ENCODE data around the gene SLCO2B1.

The SLCO2B1 gene

GRCh38 chr11:75194147-75194546, 43.2 kb downstream of the SLCO2B1 start:
- H2AFZ ChIP-seq = no peak overlapping the region
- no peaks in the 10 kb centered on the region for H3K79me2 ChIP-seq
- H3K4me2 ChIP-seq (ENCODE audit: low read length) = no peak overlapping the region
- no peaks in the 10 kb centered on the region for H3K9me3 ChIP-seq (ENCODE audit: control insufficient read depth, low read length)
- TF ChIP-seq CTCF (IDR thresholded peaks at IDR 0.05) = no peak
- H3K36me3 ChIP-seq (ENCODE audit: control insufficient read depth, insufficient read depth, low read length) = no peaks in the 10 kb centered on the region
- H3K4me1 ChIP-seq = no peaks in the 10 kb centered on the region
- H3K27ac ChIP-seq = no peak overlapping the region
- no peak overlapping the region for H3K4me3 ChIP-seq (ENCODE audit: low read depth, low read length)
- no peak overlapping the region for H3K9ac ChIP-seq
- H3K27me3 ChIP-seq (ENCODE audit: control insufficient read depth, insufficient read depth, low read length) = no peaks in the 10 kb centered on the region

- H3K9ac ChIP-seq = no peak overlapping the region
- no peak overlapping the region for H3K4me2 ChIP-seq (ENCODE audit: low read length)
- no peak overlapping the region for H3K4me3 ChIP-seq (ENCODE audit: low read depth, low read length)
- no peaks in the 10 kb centered on the region for H3K4me1 ChIP-seq
- H3K36me3 ChIP-seq (ENCODE audit: control insufficient read depth, insufficient read depth, low read length) = no peaks in the 10 kb centered on the region
- H3K27ac ChIP-seq = no peak overlapping the region
- H3K79me2 ChIP-seq = no peaks in the 10 kb centered on the region
- H3K27me3 ChIP-seq (ENCODE audit: control insufficient read depth, insufficient read depth, low read length) = no peaks in the 10 kb centered on the region
- no peak overlapping the region for H2AFZ ChIP-seq
- TF ChIP-seq CTCF (IDR thresholded peaks at IDR 0.05) = no peak
- no peaks in the 10 kb centered on the region for H3K9me3 ChIP-seq (ENCODE audit: control insufficient read depth, low read length)
These were observed 44.5 kb downstream of the SLCO2B1 start for GRCh38 chr11:75195167-75195962.

GRCh38 chr11:75196426-75196825, 45.5 kb downstream of the SLCO2B1 start:
- Histone ChIP-seq H3K27ac (no peak overlapping the region), H3K36me3 (ENCODE audit: control insufficient read depth, insufficient read depth, low read length) (no peaks in the 10 kb centered on the region), H3K9me3 (ENCODE audit: control insufficient read depth, low read length) (no peaks in the 10 kb centered on the region), H3K79me2 (no peaks in the 10 kb centered on the region), H3K4me2 (ENCODE audit: low read length) (no peak overlapping the region), H2AFZ (no peak overlapping the region), H3K4me1 (no peaks in the 10 kb centered on the region), H3K27me3 (ENCODE audit: control insufficient read depth, insufficient read depth, low read length) (no peaks in the 10 kb centered on the region), H3K4me3 (ENCODE audit: low read depth, low read length) (no peak overlapping the region), H3K9ac (no peak overlapping the region)
- no peak for TF ChIP-seq CTCF (IDR thresholded peaks at IDR 0.05)

- no peaks in the 10 kb centered on the region for H3K4me1 ChIP-seq
- H3K27ac ChIP-seq = no peak overlapping the region
- H3K79me2 ChIP-seq = no peaks in the 10 kb centered on the region
- no peaks in the 10 kb centered on the region for H3K36me3 ChIP-seq (ENCODE audit: control insufficient read depth, insufficient read depth, low read length)
- no peak overlapping the region for H3K9ac ChIP-seq
- no peak overlapping the region for H3K4me3 ChIP-seq (ENCODE audit: low read depth, low read length)
- H2AFZ ChIP-seq = no peak overlapping the region
- H3K4me2 ChIP-seq (ENCODE audit: low read length) = no peak overlapping the region
- no peaks in the 10 kb centered on the region for H3K27me3 ChIP-seq (ENCODE audit: control insufficient read depth, insufficient read depth, low read length)
- no peak for TF ChIP-seq CTCF (IDR thresholded peaks at IDR 0.05)
- no peaks in the 10 kb centered on the region for H3K9me3 ChIP-seq (ENCODE audit: control insufficient read depth, low read length)
These were observed 46.8 kb downstream of the SLCO2B1 start for GRCh38 chr11:75197512-75198277.
